NK-92 (cell line): ENCODE measurements around the gene CDCA4.

ENCODE experiments used
- DNase-seq: peaks from one replicate; lab custom pipeline; 2025; ENCODE audit not compliant: unreplicated experiment; lab: John Stamatoyannopoulos, UW

The CDCA4 gene

GRCh38 chr14:105015242-105015641 lies 5.6 kb downstream of the CDCA4 start:
- DNase-seq: no peak

GRCh38 chr14:105014631-105015030 lies 6.3 kb downstream of the CDCA4 start:
- no peak for DNase-seq

- no peak for DNase-seq
These were observed 6.9 kb downstream of the CDCA4 start for GRCh38 chr14:105014032-105014431.

- no peak for DNase-seq
These were observed 7.6 kb downstream of the CDCA4 start for GRCh38 chr14:105013150-105013785.

- no peak for DNase-seq
These were observed 8.5 kb downstream of the CDCA4 start for GRCh38 chr14:105012171-105012985.

- DNase-seq: no peak
These were observed 9.4 kb downstream of the CDCA4 start for GRCh38 chr14:105011312-105011990.

- no peak for DNase-seq
These were observed 10.0 kb downstream of the CDCA4 start for GRCh38 chr14:105010891-105011291.

GRCh38 chr14:105010106-105010505 lies 10.8 kb downstream of the CDCA4 start:
- no peak for DNase-seq

GRCh38 chr14:105007593-105008264 lies 13.2 kb downstream of the CDCA4 start:
- no peak for DNase-seq

GRCh38 chr14:105006831-105007592 lies 13.9 kb downstream of the CDCA4 start:
- DNase-seq: no peak

- DNase-seq: no peak
These were observed 14.7 kb downstream of the CDCA4 start for GRCh38 chr14:105005929-105006830.

- DNase-seq: no peak
These were observed 15.5 kb downstream of the CDCA4 start for GRCh38 chr14:105005329-105005928.

GRCh38 chr14:104999361-104999760 lies 21.5 kb downstream of the CDCA4 start:
- no peak for DNase-seq

- no peak for DNase-seq
These were observed 22.1 kb downstream of the CDCA4 start for GRCh38 chr14:104998801-104999200.

- DNase-seq: no peak
These were observed 24.4 kb downstream of the CDCA4 start for GRCh38 chr14:104996483-104996882.

- no peak for DNase-seq
These were observed 24.9 kb downstream of the CDCA4 start for GRCh38 chr14:104996032-104996431.

GRCh38 chr14:104994978-104995377 lies 25.9 kb downstream of the CDCA4 start:
- DNase-seq: no peak

GRCh38 chr14:104993808-104994591 lies 26.9 kb downstream of the CDCA4 start:
- DNase-seq: no peak
